WTC11 (cell line): ENCODE data around the gene DBX1. TPM values are rescaled to one million over a fixed set of nuclear protein-coding genes. Genes with fewer than 3 reads are reported as not detected.
"Not testable (repeated sequence)": the region's sequence is repeated elsewhere in the genome, so short reads cannot be mapped to it uniquely, and the experiment has no call there.

Experiments used
- ATAC-seq: fragments of 200-7000 bp; cut with Tn5 transposase; 2 replicates; pipeline ENCODE4 v1.10.0; 2021; ENCODE audit warnings: mild to moderate bottlenecking, moderate library complexity
- CTCF ChIA-PET: fragments of 300-600 bp; sonication (Branson Sonifier 250); formaldehyde crosslinking; loops from one replicate; lab custom pipeline; 2021; ENCODE audit warnings: antibody characterized with exemption; lab: Charles Lee
- POLR2A ChIA-PET: fragments of 350-600 bp; sonication (Branson Sonifier 250); formaldehyde crosslinking; loops from one replicate; lab custom pipeline; 2021; ENCODE audit warnings: antibody characterized with exemption; lab: Charles Lee
- DNase-seq: peaks from one replicate; pipeline ENCODE4 v3.0.0; 2021; ENCODE audit warnings: low spot score
- H3K27ac Mint-ChIP-seq: 2 replicates; pipeline ENCODE4 v1.8.0; 2021; ENCODE audit warnings: mixed read lengths
- H3K27me3 Mint-ChIP-seq: 2 replicates; pipeline ENCODE4 v1.8.0; 2021; ENCODE audit warnings: low read depth, mild to moderate bottlenecking, moderate library complexity, mixed read lengths
- H3K36me3 Mint-ChIP-seq: 2 replicates; pipeline ENCODE4 v1.8.0; 2021; ENCODE audit warnings: mixed read lengths
- H3K4me1 Mint-ChIP-seq: 2 replicates; pipeline ENCODE4 v1.8.0; 2022; ENCODE audit warnings: mixed read lengths
- H3K4me3 Mint-ChIP-seq: 2 replicates; pipeline ENCODE4 v1.8.0; 2021; ENCODE audit warnings: mild to moderate bottlenecking, moderate library complexity, mixed read lengths
- H3K9me3 Mint-ChIP-seq: 2 replicates; pipeline ENCODE4 v1.8.0; 2021; ENCODE audit warnings: mixed read lengths
- CREB1 ChIP-seq: sonication (generic); formaldehyde crosslinking; IDR thresholded peaks from 2 replicates; pipeline ENCODE4 v1.8.0; 2023; ENCODE audit warnings: mild to moderate bottlenecking, missing genetic modification reagents
- EMX1 ChIP-seq: fragments of 250-450 bp; sonication (Bioruptor Pico); IDR thresholded peaks from 2 replicates; pipeline ENCODE4 v1.8.0; 2021; ENCODE audit warnings: mild to moderate bottlenecking
- HMGA2 ChIP-seq: fragments of 250-450 bp; sonication (Bioruptor Pico); IDR thresholded peaks from 2 replicates; pipeline ENCODE4 v1.4.0; 2021; ENCODE audit warnings: mild to moderate bottlenecking, moderate library complexity
- MXD4 ChIP-seq: fragments of 250-450 bp; sonication (Bioruptor Pico); IDR thresholded peaks from 2 replicates; pipeline ENCODE4 v1.8.0; 2021; ENCODE audit warnings: mild to moderate bottlenecking, moderate library complexity, borderline replicate concordance
- NFYB ChIP-seq: sonication (generic); formaldehyde crosslinking; conservative IDR thresholded peaks from 2 replicates; pipeline ENCODE4 v1.8.0; 2022; ENCODE audit warnings: low read depth, missing genetic modification reagents
- SMAD4 ChIP-seq: sonication (generic); formaldehyde crosslinking; IDR thresholded peaks from 2 replicates; pipeline ENCODE4 v1.8.0; 2022; ENCODE audit warnings: mild to moderate bottlenecking, missing genetic modification reagents
- total RNA-seq: library from RNA; stranded (reverse); gene quantifications from 3 replicates; pipeline ENCODE4 v1.2.3, GENCODE V29; 2021
- TF ChIP-seq, protein P1 (sequence below): fragments of 250-450 bp; sonication (Bioruptor Pico); IDR thresholded peaks from 2 replicates; pipeline ENCODE4 v1.9.0; 2021; ENCODE audit warnings: mild to moderate bottlenecking
- TF ChIP-seq, protein P2 (sequence below): sonication (generic); formaldehyde crosslinking; IDR thresholded peaks from 2 replicates; pipeline ENCODE4 v1.8.0; 2022; ENCODE audit warnings: missing genetic modification reagents
- TF ChIP-seq, protein P3 (sequence below): fragments of 250-450 bp; sonication (Bioruptor Pico); IDR thresholded peaks from 2 replicates; pipeline ENCODE4 v2.1.2; 2022; ENCODE audit warnings: mild to moderate bottlenecking, moderate library complexity
- TF ChIP-seq, protein P4 (sequence below): sonication (generic); formaldehyde crosslinking; IDR thresholded peaks from 2 replicates; pipeline ENCODE4 v1.8.0; 2022; ENCODE audit warnings: mild to moderate bottlenecking, missing genetic modification reagents
- TF ChIP-seq, protein P5 (sequence below): fragments of 200-600 bp; IDR thresholded peaks from 2 replicates; pipeline ENCODE4 v1.8.0; 2022; ENCODE audit warnings: antibody characterized with exemption

Gene DBX1
- total RNA-seq, 1 experiment from 2014 or later = 0.24 TPM

DNA sequence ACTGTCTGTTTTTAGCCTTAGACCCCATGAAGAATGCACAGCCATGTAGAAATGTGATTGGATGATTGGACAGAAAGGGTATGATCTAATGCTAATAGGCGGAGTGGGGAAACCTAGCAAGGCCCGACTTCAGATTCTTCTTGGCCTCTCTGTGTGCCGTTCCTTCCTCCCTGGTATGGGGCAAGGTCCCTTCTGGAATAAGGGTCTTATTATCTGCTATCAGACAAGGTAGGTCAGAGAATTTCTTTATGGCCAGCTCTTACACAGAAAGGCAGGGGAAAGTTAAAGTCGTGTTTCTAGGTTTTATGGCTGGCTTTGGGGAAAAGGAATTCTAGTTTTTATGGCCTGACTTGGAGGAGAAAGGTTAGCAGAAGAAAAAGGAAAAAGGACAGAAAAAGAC lies 30.6 kb downstream of the DBX1 start:
- ATAC-seq = no peak
- Mint-ChIP-seq H3K9me3 (no peaks in the 10 kb centered on the region), H3K27me3 (peaks cover 25% of the 10 kb centered on the region), H3K4me3 (no peak overlapping the region), H3K27ac (no peak overlapping the region), H3K36me3 (no peaks in the 10 kb centered on the region), H3K4me1 (peaks cover 10% of the 10 kb centered on the region)
- no peak for TF ChIP-seq MXD4 (CRISPR knock-in tag)
- TF ChIP-seq EMX1 (CRISPR knock-in tag) = no peak
- TF ChIP-seq, protein P1, sequence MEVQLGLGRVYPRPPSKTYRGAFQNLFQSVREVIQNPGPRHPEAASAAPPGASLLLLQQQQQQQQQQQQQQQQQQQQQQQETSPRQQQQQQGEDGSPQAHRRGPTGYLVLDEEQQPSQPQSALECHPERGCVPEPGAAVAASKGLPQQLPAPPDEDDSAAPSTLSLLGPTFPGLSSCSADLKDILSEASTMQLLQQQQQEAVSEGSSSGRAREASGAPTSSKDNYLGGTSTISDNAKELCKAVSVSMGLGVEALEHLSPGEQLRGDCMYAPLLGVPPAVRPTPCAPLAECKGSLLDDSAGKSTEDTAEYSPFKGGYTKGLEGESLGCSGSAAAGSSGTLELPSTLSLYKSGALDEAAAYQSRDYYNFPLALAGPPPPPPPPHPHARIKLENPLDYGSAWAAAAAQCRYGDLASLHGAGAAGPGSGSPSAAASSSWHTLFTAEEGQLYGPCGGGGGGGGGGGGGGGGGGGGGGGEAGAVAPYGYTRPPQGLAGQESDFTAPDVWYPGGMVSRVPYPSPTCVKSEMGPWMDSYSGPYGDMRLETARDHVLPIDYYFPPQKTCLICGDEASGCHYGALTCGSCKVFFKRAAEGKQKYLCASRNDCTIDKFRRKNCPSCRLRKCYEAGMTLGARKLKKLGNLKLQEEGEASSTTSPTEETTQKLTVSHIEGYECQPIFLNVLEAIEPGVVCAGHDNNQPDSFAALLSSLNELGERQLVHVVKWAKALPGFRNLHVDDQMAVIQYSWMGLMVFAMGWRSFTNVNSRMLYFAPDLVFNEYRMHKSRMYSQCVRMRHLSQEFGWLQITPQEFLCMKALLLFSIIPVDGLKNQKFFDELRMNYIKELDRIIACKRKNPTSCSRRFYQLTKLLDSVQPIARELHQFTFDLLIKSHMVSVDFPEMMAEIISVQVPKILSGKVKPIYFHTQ (CRISPR knock-in tag) = no peak
- TF ChIP-seq CREB1 = no peak
- TF ChIP-seq, protein P2, sequence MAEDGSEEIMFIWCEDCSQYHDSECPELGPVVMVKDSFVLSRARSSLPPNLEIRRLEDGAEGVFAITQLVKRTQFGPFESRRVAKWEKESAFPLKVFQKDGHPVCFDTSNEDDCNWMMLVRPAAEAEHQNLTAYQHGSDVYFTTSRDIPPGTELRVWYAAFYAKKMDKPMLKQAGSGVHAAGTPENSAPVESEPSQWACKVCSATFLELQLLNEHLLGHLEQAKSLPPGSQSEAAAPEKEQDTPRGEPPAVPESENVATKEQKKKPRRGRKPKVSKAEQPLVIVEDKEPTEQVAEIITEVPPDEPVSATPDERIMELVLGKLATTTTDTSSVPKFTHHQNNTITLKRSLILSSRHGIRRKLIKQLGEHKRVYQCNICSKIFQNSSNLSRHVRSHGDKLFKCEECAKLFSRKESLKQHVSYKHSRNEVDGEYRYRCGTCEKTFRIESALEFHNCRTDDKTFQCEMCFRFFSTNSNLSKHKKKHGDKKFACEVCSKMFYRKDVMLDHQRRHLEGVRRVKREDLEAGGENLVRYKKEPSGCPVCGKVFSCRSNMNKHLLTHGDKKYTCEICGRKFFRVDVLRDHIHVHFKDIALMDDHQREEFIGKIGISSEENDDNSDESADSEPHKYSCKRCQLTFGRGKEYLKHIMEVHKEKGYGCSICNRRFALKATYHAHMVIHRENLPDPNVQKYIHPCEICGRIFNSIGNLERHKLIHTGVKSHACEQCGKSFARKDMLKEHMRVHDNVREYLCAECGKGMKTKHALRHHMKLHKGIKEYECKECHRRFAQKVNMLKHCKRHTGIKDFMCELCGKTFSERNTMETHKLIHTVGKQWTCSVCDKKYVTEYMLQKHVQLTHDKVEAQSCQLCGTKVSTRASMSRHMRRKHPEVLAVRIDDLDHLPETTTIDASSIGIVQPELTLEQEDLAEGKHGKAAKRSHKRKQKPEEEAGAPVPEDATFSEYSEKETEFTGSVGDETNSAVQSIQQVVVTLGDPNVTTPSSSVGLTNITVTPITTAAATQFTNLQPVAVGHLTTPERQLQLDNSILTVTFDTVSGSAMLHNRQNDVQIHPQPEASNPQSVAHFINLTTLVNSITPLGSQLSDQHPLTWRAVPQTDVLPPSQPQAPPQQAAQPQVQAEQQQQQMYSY (CRISPR knock-in tag) = no peak
- no peak for TF ChIP-seq NFYB (CRISPR knock-in tag)
- TF ChIP-seq, protein P3, sequence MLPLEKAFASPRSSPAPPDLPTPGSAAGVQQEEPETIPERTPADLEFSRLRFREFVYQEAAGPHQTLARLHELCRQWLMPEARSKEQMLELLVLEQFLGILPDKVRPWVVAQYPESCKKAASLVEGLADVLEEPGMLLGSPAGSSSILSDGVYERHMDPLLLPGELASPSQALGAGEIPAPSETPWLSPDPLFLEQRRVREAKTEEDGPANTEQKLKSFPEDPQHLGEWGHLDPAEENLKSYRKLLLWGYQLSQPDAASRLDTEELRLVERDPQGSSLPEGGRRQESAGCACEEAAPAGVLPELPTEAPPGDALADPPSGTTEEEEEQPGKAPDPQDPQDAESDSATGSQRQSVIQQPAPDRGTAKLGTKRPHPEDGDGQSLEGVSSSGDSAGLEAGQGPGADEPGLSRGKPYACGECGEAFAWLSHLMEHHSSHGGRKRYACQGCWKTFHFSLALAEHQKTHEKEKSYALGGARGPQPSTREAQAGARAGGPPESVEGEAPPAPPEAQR (CRISPR knock-in tag) = no peak
- no peak for TF ChIP-seq HMGA2 (CRISPR knock-in tag)
- no peak for TF ChIP-seq SMAD4 (CRISPR knock-in tag)
- TF ChIP-seq, protein P4, sequence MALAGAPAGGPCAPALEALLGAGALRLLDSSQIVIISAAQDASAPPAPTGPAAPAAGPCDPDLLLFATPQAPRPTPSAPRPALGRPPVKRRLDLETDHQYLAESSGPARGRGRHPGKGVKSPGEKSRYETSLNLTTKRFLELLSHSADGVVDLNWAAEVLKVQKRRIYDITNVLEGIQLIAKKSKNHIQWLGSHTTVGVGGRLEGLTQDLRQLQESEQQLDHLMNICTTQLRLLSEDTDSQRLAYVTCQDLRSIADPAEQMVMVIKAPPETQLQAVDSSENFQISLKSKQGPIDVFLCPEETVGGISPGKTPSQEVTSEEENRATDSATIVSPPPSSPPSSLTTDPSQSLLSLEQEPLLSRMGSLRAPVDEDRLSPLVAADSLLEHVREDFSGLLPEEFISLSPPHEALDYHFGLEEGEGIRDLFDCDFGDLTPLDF (CRISPR knock-in tag) = no peak
- CTCF ChIA-PET = interaction anchor here (1.1 to 2.9 kb wide), 15 partner anchors 9 to 480 kb away, joined by 3 to 130 read pairs (median 11); no protein-coding TSS in a partner anchor
- POLR2A ChIA-PET = no interaction called here
- DNase-seq = no peak

DNA sequence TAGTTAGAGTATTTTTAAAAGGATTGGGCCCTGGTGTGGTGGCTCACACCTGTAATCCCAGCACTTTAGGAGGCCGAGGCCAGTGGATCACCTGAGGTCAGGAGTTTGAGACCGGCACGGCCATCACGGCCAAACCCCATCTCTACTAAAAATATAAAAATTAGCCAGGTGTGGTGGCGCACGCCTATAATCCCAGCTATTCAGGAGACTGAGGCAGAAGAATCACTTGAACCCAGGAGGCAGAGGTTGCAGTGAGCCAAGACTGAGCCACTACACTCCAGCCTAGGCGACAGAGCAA lies 31.8 kb downstream of the DBX1 start:
- H3K4me1 Mint-ChIP-seq = peaks cover 10% of the 10 kb centered on the region
- not testable (repeated sequence) for H3K27ac Mint-ChIP-seq, DNase-seq, H3K36me3 Mint-ChIP-seq, ATAC-seq, H3K9me3 Mint-ChIP-seq, H3K4me3 Mint-ChIP-seq
- POLR2A ChIA-PET = interaction anchor here (1.1 kb wide), 1 partner anchor 8 kb away, joined by 3 read pairs; no protein-coding TSS in a partner anchor
- CTCF ChIA-PET = interaction anchor here (0.5 to 3.1 kb wide), 89 partner anchors 10 to 627 kb away, joined by 3 to 130 read pairs (median 5); partner anchors contain the start of gene DBX1
- H3K27me3 Mint-ChIP-seq = peaks cover 25% of the 10 kb centered on the region
- TF ChIP-seq, protein P5, sequence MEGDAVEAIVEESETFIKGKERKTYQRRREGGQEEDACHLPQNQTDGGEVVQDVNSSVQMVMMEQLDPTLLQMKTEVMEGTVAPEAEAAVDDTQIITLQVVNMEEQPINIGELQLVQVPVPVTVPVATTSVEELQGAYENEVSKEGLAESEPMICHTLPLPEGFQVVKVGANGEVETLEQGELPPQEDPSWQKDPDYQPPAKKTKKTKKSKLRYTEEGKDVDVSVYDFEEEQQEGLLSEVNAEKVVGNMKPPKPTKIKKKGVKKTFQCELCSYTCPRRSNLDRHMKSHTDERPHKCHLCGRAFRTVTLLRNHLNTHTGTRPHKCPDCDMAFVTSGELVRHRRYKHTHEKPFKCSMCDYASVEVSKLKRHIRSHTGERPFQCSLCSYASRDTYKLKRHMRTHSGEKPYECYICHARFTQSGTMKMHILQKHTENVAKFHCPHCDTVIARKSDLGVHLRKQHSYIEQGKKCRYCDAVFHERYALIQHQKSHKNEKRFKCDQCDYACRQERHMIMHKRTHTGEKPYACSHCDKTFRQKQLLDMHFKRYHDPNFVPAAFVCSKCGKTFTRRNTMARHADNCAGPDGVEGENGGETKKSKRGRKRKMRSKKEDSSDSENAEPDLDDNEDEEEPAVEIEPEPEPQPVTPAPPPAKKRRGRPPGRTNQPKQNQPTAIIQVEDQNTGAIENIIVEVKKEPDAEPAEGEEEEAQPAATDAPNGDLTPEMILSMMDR = peak; percentile 10; the same call in 1 of the 2 replicates
